Measurements from ENCODE around the gene FAM78B.

DNA sequence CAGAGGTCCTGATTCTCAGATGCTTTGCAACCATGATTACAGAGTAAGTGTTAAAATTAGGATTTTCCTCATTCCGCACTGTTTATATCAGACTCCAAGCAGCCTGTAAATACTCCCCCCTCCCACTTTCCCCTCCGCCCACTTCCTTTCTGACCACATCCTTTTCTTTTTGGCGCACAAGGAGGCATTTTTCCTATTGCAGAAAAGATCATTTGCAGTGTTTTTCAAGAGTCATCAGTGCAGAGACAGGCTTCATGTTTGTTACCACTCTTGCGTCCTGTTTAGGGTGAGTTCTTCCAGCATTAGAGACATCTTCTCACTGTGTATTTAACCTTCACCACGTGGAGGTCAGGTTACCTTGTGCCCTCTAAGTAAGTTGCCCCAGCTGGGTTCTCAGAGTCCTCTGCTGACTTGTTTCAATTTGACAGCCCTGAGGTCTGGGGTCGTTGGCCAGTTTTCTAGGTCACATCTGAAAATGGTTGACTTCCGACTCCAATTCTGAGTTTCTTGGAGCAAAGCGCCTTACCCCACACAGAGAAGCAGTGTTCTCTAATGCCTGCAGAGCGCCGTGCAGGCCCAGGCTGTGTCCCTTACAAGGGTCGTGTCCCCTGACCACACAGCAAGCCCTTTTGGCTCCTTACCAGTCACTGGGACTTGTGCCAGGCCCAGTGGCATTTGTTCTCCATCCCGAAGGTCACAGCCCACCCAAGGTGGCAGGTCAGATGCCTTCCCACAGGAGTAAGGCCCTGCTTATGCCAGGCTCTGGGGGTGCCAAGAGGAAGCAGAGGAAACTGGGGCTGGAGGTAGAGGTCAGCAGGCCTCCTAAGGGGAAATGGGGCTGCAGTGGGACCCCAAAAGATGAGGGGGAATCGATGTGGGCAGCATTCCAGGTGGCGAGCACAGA is 85.6 kb downstream of the FAM78B start:
- TF ChIP-seq, protein P1, sequence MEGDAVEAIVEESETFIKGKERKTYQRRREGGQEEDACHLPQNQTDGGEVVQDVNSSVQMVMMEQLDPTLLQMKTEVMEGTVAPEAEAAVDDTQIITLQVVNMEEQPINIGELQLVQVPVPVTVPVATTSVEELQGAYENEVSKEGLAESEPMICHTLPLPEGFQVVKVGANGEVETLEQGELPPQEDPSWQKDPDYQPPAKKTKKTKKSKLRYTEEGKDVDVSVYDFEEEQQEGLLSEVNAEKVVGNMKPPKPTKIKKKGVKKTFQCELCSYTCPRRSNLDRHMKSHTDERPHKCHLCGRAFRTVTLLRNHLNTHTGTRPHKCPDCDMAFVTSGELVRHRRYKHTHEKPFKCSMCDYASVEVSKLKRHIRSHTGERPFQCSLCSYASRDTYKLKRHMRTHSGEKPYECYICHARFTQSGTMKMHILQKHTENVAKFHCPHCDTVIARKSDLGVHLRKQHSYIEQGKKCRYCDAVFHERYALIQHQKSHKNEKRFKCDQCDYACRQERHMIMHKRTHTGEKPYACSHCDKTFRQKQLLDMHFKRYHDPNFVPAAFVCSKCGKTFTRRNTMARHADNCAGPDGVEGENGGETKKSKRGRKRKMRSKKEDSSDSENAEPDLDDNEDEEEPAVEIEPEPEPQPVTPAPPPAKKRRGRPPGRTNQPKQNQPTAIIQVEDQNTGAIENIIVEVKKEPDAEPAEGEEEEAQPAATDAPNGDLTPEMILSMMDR (IDR thresholded peaks at IDR 0.05): no peak
- TF ChIP-seq EP300 (IDR thresholded peaks at IDR 0.05) (no peak), POLR2A (IDR thresholded peaks at IDR 0.05) (no peak)

Data from stomach (tissue), 4 donors.